Astrocyte of the spinal cord (primary cell): ENCODE data around the gene RBFOX2.
"Not testable (repeated sequence)": the region's sequence is repeated elsewhere in the genome, so short reads cannot be mapped to it uniquely, and the experiment has no call there.

ENCODE experiments used
- DNase-seq: peaks from one replicate; pipeline ENCODE4 v3.0.0; 2011; ENCODE audit warnings: low read depth, low spot score
- H3K4me3 ChIP-seq: 2 replicates; pipeline ENCODE4 v1.5.1; 2011; ENCODE audit warnings: low read depth, mild to moderate bottlenecking, low read length, moderate library complexity
- in situ Hi-C: cut with HindIII; loops from 2 replicates; pipeline ENCODE4 v1.10.0; 2017; ENCODE audit warnings: low sequenced_read_pairs
- TF ChIP-seq, protein P1 (sequence below): IDR thresholded peaks from 2 replicates; pipeline ENCODE4 v1.5.1; 2012; ENCODE audit warnings: low read depth, mild to moderate bottlenecking, low read length, inconsistent platforms

Gene RBFOX2

DNA sequence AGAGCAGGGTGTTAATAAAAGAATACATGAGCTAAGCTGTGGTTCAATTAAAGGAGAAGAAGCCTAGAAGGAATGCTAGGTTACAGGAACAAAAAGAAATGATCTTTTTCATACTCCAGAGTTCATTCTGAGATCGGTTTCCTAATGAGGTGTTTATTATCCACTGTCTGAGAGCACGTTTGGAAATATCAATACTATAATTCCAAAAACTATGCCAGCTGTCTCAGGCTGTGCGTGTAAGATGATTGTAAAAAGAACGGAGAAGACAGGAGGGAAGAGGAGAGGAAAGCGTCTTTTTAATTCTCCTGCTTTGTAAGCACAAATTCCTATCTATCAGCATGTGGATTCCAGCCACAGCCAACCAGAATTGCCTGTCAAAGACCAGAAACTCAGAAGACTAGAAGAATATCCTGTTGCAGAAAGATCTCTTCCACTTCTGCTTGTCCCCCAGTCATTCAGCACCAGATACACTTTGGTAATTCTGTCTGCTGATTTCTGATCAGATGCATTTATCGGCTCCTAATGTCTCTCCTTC lies 285.2 kb downstream of the RBFOX2 start:
- TF ChIP-seq, protein P1, sequence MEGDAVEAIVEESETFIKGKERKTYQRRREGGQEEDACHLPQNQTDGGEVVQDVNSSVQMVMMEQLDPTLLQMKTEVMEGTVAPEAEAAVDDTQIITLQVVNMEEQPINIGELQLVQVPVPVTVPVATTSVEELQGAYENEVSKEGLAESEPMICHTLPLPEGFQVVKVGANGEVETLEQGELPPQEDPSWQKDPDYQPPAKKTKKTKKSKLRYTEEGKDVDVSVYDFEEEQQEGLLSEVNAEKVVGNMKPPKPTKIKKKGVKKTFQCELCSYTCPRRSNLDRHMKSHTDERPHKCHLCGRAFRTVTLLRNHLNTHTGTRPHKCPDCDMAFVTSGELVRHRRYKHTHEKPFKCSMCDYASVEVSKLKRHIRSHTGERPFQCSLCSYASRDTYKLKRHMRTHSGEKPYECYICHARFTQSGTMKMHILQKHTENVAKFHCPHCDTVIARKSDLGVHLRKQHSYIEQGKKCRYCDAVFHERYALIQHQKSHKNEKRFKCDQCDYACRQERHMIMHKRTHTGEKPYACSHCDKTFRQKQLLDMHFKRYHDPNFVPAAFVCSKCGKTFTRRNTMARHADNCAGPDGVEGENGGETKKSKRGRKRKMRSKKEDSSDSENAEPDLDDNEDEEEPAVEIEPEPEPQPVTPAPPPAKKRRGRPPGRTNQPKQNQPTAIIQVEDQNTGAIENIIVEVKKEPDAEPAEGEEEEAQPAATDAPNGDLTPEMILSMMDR = no peak
- DNase-seq = no peak
- in situ Hi-C loops = no loop called here
- no peak overlapping the region for H3K4me3 ChIP-seq

DNA sequence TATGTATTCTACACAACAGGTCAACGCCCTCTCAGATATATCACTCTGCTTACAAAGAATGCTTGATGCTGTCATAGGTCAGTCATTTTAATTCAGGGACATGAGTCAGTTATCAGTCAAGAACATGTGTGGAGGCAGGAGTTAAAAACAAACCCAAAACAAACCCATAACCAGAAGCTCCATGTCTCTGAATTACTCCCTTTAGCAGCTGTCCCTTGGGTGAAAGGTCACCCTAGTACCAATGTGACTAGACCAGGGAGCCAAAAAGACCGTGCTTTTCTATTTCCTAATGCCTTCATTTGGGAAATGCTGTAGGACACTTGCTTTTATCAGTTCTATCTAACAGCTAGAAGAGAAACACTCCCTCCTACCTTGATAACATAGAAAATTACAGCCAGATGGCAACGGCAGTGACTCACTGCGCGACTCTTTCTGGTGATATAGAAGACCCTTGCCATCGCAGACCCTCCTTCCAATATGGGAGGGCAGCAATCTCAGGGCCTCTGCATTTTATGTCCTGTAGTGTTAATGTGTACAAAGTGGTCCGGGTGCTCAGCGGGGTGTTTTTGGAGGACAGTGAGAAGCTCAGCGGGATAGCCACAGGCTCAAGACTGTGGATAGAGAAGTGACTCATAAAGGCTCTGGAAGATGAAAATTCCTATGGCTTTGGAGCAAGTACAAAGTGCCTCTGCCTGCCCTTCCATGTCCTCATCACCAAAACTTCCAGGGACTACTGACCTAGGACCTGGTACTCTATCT lies 286.1 kb downstream of the RBFOX2 start:
- TF ChIP-seq, protein P1 = no peak
- DNase-seq = peak; percentile 89
- in situ Hi-C loops = no loop called here

DNA sequence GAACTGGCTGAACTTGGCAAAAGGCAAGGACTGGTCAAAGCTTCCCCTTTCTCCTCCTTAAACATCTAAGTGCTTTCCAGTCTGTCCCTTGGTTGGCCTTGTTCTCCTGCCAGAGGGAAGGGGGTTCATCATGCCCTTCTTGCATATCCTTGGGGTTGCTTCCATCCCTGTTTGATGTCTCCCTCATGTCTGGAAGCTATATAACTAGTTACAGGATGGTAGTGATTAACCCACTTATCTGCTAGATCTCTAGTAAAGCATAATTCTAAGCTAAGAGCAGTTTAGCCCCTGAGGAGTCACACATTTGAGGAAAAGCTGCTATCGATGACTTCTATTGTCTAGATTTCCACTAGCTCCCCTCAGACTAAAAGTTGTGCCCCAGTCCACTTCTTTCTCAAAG lies 288.0 kb downstream of the RBFOX2 start:
- in situ Hi-C loops = no loop called here
- no peak overlapping the region for H3K4me3 ChIP-seq
- DNase-seq = no peak
- TF ChIP-seq, protein P1 = no peak

More for the DNA sequence above, 286.1 kb downstream of the RBFOX2 start:
- no peak overlapping the region for H3K4me3 ChIP-seq

DNA sequence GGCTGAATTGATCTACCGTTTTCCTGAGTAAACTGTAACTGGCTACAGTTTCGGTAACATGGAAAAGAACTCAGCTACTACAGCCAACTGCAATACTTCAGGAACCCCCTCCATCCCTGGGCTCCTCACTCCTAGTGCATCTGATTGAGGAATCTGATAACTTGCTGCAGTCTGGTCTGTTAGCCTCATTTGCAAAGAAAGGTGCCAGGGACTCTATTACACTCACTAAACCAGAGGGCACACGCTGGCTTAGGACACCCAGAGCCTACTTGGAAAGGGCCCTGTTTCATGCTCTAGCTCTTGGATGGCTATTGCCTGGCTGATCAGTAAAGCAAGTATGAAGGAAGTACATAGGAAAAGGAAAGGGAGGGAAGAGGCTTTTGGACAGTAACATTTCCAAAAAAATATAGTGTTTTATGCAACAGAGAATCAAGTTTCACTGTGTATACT lies 288.7 kb downstream of the RBFOX2 start:
- TF ChIP-seq, protein P1 = no peak
- in situ Hi-C loops = no loop called here
- no peak for DNase-seq
- no peak overlapping the region for H3K4me3 ChIP-seq

DNA sequence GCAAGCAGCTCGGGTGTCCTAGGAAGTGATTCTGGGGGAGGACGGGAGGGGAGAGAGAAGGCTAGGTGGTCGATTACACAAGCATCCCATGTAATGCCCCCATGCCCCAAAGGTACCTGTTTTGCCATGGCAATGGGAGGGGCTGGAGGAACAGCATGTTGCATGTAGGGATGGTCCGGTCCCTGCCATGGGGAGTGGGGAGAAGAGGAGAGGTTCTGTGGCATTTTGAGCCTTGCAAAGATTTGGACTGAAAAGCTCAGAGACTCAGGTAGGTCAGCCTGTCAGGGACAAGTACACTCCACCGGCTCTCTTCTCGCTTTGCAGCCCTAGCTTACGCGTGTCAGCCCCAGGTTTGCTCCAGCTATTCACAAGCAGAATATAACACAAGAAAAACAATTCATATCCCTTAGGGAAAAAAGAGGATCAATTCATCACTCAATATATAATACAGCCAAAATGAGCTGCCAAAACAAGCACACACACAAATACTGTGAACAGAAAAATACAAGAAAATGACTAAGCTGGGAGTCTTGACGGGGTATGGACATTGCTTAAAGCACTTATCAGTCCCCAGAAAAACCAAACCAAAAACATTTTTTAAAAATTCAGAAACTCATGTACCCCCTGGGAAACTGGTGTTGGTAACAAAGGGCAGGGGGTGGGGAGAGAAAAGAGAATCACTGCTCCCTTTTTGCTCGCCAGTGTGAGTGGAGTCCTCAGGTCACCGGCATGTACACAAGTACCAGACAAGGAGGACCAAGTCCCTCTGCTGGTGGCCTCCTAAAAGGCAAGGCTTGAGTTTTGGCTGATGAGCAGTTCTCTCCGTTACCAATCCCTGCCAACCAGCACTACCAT lies 289.3 kb downstream of the RBFOX2 start:
- TF ChIP-seq, protein P1 = peak; percentile 16
- DNase-seq = no peak
- H3K4me3 ChIP-seq = no peak overlapping the region
- in situ Hi-C loops = no loop called here

DNA sequence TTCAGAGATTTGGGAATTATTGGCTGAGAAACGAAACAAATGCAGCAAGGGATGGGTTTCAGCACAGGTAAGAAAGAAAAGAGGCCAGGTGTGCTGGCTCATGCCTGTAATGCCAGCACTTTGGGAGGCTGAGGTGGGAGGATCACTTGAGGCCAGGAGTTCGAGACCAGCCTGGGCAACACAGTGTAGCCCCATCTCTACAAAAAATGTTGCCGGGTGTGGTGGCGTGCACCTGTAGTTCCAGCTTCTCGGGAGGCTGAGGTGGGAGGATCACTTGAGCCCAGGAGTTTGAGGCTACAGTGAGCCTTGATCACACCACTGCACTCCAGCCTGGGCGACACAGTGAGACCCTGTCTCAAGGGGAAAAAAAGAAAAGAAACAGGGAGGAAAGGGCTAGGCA lies 290.7 kb downstream of the RBFOX2 start:
- in situ Hi-C loops, H3K4me3 ChIP-seq, DNase-seq: not testable (repeated sequence)
